NCI-H1417 treated with DMSO at 0.1 percent for 48 hours (cell line): Measurements from ENCODE around the gene CRIM1.
"Not testable (repeated sequence)": the region's sequence is repeated elsewhere in the genome, so short reads cannot be mapped to it uniquely, and the experiment has no call there.

ENCODE experiments used
- DNase-seq: peaks from one replicate; lab custom pipeline; 2025; lab: John Stamatoyannopoulos, UW

The CRIM1 gene, protein sequence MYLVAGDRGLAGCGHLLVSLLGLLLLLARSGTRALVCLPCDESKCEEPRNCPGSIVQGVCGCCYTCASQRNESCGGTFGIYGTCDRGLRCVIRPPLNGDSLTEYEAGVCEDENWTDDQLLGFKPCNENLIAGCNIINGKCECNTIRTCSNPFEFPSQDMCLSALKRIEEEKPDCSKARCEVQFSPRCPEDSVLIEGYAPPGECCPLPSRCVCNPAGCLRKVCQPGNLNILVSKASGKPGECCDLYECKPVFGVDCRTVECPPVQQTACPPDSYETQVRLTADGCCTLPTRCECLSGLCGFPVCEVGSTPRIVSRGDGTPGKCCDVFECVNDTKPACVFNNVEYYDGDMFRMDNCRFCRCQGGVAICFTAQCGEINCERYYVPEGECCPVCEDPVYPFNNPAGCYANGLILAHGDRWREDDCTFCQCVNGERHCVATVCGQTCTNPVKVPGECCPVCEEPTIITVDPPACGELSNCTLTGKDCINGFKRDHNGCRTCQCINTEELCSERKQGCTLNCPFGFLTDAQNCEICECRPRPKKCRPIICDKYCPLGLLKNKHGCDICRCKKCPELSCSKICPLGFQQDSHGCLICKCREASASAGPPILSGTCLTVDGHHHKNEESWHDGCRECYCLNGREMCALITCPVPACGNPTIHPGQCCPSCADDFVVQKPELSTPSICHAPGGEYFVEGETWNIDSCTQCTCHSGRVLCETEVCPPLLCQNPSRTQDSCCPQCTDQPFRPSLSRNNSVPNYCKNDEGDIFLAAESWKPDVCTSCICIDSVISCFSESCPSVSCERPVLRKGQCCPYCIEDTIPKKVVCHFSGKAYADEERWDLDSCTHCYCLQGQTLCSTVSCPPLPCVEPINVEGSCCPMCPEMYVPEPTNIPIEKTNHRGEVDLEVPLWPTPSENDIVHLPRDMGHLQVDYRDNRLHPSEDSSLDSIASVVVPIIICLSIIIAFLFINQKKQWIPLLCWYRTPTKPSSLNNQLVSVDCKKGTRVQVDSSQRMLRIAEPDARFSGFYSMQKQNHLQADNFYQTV

DNA sequence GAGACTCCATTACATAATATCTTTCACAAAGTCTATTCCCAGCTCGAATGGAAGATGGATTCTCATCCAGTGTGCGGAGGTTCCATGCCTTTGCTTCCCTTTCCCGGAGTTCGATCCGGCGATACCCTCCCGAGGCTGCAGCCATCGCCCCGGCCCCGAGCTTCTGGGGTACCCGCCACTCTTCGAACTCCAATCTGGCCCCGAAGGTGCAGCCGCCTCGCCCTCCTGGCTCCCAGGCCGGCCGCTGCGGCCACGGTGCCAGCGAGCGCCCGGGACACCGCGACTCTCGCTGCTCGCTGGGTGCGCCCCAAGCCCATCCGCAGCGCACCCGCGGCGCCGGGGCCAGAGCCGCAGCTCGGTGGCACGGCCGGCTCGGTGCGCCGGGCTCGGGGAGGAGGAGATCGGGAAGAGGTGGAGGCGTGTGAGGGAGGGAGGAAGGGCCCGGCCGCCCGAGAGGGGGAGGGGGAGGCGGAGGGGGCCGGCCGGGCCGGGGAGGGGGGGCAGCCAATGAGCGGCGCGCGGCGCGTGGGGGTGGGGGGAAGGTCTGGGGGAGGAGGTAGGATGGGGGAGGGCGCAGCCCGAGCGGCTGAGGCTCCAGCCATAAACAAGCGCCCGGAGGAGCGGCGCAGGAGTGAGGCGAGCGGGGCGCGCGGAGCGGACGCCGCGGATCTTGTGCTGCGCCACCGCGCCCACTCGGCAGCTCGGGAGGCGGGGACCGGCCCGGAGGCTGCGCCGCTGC is at the start of gene CRIM1:
Gene CRIM1 (plus strand): TSS at position 628 of the 739 bp plus-strand sequence. CDS start 515 bp downstream, outside the sequence.
- no peak for DNase-seq

DNA sequence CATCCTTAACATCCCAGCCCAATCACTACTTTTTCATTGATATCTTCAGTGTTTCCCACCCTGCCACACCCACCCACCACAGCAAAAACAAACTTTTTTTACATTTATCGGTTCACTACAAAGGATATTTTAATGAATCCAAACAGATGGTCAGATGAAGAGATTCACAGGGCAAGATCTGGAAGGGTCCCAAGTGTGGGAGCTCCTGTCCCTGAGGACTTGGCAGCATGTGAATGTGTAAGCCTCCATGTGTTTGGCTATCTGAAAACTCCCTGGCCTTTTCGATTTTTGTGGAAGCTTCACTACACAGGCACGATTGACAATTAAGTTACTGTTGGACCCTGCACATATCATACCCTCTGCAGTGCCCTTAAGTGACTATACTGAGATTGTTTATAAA is 48.1 kb upstream of the CRIM1 start:
- DNase-seq = no peak

DNA sequence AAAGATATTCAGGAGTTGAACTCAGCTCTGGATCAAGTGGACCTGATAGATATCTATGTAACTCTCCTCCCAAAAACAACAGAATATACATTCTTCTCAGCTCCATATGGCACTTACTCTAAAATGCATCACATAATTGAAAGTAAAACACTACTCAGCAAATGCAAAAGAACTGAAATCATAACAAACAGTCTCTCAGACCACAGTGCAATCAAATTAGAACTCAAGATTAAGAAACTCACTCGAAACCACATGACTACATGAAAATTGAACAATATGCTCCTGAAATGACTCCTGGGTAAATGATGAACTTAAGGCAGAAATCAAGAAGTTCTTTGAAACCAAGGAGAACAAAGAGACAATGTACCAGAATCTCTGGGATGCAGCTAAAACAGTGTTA is 45.1 kb upstream of the CRIM1 start:
- DNase-seq = not testable (repeated sequence)

DNA sequence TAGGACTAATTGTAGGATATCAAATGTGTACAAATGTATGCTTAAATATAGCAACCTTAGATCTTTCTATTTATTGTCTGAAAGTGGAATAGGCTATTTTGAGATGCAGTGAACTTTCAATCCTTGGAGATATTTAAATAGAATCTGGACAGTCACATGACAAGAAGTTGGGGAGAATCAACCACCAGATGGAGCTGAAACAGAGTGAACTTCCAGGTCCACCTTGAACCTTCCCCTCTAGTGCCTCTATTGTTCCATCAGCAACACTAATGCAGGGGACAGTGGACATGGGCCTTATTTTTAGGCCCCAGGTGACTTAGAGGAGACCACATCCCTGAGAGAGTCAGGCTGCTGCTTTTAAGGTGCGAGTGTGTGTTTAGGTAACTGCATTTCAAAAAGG is 37.0 kb upstream of the CRIM1 start:
- DNase-seq = no peak

DNA sequence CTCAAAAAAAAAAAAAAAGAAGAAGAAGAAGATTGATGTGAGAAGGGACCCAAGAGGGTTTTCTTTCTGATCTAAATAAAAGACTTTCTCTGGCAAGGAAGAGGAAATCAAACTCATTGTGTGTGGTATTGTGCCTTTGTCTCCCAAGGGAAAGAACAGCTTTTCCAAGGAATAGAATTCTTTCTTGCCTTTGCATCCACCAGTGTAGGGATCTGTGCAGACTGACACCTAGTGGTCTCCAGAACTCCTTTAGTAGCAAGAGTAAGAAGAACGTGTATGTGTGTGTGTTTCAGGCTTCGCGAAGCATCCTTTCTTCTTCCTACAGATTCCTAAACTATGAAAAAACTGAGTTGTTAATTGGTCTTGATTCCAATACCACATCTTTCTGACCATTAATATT is 33.5 kb upstream of the CRIM1 start:
- DNase-seq = no peak

DNA sequence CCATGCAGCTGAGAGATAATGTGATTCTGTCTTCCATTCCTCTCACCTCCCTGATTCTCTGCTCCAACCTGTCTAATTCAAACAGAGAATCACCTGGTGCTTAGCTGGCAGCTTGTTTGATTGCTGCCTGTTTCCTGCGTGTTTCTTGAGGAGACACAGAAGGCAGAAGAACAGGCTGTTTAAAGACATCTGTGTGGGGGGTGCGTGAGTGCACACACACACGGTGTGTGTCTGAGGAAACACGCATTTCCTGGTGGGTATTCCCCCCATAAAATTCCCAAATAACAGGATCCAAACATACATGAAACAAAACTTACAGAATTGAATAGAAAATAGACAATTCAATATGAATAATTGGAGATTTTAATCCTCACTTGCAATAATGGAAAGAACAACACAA is 29.3 kb upstream of the CRIM1 start:
- DNase-seq = no peak

DNA sequence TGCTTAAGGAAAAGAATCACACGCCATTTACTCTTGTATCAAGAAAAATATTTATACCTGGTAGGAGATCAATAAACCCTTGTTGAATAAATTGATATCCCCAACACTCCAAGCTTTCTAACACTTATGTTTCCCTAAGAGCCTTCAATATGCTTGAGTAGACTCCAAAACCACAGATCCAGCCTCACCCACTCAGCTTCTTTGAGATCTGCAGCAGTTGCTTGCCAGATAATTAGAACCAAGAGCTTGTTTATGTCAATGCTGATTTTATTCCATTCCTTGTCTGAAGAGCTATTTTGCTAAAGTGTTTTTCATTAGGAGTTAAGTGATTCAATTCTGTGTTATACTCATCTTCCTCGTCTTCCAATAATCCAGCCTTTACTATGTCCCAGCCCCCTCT is 26.3 kb upstream of the CRIM1 start:
- DNase-seq = no peak

DNA sequence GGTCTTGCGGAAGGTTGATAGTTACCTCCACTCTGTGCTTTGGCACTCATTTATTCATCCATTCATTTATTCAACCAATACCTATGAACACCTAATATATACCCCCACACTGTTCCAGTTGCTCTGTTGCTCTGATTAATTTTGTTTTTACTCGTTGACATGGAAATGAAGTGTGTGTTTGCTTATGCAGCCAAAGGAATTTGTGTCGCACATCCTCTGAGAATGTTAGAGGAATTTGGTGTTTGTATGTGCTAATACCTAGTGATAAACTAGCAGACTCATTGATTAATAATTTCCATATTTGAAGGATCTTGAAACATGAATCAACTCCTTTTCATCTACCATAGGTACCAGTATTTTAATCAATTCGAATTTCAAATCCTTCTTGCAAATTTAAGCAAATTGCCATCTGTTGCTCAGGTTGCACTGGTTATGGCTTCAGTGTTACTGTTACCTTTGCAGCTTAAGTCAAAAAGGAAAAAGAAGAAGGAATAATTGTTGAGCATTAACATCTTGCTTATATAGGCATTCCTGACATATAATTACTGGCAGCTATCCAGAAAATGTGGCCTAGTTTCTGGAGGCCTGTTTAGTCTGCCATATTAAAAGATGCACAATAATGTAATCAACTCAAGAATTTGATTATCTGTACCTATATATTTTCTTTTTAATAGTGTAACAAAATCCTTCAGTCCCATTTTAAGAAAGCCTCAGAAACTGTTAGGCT is 25.7 kb upstream of the CRIM1 start:
- DNase-seq = no peak

DNA sequence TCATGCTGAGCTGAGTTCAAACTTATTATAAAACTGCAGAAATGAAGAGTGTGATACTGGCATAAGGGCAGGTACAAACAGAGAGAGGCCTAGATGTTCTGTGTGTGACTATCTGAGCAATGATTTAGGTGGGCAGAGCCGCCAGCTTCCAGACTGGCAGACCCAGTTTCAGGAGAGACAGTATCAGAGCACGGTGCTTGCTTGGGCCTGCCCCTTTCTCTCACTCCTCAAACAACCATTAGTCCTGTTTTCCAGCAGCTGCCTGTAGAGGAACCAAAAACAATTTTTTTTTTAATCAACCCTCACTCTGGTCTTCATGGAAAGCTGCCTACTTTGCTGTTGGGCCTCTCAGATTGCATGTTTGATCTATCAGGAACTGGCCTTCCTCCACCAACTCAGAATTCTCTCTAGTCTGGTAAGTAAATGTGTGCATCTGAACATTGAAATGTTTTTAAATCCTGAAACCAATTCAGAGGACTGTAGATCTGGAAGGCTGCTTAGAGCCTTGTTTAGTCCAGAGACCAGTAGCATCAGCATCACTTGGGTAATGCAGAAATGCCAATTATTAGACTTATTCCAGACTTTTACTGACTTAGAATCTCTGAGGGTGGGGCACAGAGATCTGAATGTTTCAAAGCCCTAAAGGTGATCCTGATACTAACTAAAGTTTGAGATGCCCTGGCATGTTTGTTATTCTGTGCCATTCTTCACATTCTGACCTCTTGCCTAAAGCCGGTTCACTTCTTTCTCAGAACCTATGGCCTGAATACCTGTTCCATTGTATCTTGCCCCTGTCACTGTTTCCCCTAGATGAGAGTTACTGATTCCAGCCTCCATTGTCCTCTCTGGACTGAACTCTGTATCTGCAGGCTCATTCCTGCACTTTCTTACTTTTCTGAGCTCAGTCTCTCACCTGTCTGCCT is 24.8 kb upstream of the CRIM1 start:
- no peak for DNase-seq

DNA sequence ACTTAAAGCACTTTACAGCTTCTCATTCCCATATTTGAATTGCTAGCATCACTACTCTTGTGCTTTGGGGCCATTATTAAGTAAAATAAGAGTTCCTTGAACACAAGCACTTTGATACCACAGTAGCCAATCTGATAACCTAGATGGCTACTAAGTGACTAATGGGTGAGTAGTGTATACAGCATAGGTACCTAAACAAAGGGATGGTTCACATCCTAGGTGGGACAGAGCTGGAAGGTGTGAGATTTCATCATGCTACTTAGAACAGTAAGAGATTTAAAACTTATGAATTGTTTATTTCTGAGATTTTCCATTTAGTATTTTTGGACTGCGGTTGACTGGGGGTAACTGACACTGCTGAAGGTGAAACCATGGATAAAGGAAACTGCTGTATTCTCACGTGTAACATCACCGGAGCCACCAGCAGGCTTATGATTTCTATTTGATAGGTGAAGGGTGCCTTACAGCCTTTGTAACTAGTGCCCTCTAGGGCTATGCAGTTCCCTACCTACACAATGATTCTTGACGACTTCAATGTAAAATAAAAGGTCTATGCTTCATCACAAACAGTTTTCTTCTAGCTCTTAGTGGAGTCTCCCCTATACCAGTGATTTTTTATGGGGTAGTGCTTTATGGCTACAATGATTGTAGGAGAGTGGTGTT is 22.1 kb upstream of the CRIM1 start:
- no peak for DNase-seq

DNA sequence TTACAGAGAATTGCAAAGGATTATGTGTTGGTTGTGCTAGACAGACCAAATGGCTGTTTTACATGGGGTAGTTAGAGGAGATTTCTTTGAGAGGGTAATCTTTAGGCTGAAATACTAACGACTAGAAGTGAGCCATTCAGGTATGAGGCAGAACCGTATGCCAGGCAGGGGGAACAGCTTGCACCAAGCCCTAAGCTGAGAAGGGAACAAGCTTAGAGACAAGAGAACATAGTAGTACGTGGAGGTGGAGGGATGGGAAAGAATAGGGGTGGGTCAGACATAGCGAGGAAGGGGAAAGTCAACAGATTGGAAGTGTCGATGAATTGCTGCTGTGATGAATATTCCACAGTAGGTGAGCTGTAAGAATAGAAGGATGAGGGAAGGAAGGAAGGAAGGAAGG is 20.0 kb upstream of the CRIM1 start:
- no peak for DNase-seq

DNA sequence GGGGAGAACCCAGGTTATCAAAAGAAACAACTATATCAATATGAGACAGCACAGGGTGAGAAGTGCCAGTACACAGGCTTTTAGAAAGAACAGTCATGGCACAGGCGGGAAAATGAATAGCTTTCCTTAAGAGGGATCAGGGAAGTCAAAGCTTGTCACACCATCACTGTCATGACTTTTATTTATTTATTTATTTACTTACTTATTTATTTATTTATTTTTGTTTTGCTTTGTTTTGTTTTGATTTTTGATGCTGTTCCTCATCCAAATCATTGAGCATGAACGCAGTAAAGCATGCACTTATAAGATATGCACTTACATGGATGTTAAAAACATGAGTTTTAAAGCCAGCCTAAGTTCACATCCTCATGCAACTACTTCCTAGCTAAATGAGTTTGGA is 19.3 kb upstream of the CRIM1 start:
- no peak for DNase-seq

DNA sequence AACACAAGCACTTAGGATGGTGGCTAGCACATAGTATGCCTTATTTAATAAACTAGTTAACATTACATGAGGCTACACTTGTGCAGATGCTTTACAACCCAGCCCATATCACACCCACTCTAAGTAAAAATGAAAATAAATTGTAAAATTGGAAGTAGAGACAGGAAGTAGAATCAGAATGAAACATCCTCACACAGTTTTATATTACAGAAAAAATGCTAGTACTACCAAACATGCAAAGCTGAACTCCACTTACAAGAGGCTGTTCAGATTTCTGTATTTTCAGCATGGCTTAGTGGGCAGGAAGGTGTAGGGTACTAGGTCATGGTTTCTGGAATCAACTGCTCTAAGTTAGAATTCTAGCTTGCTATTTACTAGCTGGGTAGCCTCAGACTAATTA is 18.2 kb upstream of the CRIM1 start:
- DNase-seq = no peak

DNA sequence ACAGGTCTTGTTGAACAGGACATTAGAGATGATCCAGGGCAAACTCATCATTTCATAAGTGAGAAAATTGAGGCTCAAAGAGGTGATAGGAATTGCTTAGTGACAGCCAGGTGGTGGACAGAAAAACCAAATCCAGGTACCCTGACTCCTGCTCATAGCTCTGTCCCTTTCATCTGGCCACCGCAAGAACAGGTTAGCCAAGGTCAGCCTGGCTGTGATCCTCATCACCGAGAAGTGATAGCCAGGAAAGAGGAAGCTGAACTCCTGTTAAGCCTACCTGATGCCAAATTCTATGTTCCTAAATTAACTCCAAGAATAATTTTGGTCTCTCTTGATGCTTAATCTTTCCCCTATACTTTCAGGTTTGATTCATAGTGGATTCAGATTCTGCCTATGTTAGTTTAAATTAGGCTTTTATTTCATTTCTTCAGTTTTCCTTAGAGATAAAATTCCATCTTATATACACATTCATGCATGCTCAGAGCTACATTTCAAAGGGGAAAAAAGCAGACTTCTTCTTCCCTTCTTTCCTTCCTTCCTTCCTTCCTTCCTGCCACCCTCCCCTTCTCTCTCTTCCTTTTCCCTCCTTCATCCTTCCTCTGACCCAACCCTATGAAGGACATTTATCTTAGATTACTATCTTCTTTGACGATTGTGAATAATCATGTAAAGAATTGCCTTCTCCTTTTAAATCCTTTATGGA is 17.3 kb upstream of the CRIM1 start:
- no peak for DNase-seq

DNA sequence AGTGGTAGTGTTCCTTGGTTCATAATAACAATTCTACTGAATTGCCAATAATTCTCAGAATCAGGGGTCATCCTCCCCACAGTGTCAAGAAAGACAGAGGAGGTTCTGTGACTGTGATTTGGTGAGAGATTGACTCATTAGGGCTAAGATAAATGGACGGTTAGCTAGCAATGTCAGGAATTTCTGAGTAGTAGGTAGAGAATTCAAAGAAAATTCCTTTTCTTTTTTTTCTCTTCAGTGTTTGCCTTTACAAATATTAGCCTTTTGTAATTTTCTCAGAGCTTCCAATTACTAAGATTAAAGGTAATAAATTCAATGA is 16.8 kb upstream of the CRIM1 start:
- DNase-seq = no peak

DNA sequence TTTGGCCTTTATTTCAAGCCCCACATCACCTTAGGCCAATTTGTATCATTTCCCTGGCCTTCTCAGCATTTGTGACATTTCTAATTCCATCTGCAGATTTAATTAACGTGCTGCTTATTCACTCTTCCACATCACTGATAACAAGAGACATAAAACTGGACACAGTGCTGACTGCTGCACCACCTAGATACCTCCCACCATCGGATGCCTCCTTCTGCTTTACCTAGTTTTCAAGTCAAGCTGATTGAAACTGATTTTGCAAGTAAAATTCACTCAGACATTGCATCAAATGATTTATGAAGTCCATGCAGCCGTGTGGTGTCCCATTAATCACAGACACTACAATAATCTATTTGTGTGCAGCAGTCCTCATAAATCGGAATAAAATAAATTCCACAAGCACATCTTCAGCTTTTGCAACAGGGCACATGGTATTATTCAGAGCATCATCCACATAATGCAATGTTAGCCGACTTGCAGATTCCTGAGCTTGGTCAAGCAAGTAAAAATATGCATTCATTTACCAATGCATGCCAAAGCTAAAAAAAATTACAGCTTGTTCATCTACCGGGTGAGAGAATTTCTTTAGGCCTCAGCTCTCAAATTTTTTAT is 15.9 kb upstream of the CRIM1 start:
- no peak for DNase-seq

DNA sequence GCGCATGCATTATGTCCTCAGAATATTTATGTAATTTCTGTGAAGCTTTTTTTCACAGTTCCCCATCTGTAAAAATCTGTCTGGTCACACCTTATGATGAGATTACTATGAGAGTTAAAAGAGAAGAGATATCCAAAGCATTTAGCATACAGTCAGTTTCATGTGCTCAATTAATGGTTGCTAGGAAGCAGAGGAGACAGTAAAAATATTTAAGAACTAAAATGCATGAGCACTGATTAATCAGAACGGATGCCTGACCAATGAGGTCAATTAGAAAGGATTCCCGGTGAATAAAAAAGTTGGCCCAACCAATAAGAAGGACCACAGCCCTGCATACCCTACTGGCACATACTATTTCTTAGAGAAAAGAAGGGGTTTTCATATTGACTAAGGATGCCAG is 12.0 kb upstream of the CRIM1 start:
- no peak for DNase-seq

DNA sequence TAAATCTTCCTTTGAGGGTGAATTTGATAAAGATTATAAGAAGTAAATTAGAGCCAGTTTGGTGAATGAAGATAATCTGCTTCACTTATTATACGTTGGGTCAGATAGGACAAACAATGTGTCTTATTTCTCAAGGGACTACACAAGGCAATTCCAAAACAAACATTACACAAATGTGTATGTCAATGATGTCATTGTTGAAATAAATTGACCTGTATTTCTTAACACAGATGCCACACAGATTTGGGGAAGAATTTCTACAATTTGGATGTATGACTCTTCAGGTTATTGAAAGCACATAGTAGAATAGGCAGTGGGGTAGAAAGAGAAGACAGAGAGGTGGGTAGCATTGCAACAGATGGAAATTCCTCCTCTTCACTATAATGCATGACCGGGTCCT is 6.9 kb upstream of the CRIM1 start:
- DNase-seq = no peak

DNA sequence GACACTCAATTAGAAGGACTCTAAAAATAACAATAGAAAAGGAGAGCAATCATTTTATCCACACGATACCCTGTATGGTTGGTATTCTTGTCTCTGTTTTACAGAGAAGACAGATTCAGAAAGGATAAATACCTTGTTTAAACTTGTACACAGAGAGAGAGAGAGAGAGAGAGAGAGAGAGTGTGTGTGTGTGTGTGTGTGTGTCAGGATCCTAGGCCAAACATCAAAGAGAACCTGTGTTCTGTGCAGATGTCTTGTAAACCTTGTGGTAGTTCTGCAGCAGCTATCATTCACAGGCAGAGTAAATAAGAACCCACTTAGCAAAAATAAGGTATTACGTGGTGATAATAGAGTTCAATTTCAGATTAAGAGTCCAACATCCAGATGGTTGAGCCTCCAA is 4.3 kb upstream of the CRIM1 start:
- no peak for DNase-seq
